ENCODE results near the gene ACTN3. TPM values are rescaled to one million over a fixed set of nuclear protein-coding genes. Genes with fewer than 3 reads are reported as not detected.

The ACTN3 gene
- total RNA-seq, 2 experiments from 2014 or later = 0.23 TPM; not detected in 1

GRCh38 chr11:66548041-66548440 lies 1.3 kb downstream of the ACTN3 start:
- Mint-ChIP-seq H3K27ac (no peak overlapping the region), H3K27me3 (peaks cover 15% of the 10 kb centered on the region), H3K4me3 (no peak overlapping the region), H3K9me3 (no peaks in the 10 kb centered on the region), H3K36me3 (ENCODE audit: low read depth) (peaks cover 4% of the 10 kb centered on the region), H3K4me1 (peaks cover 21% of the 10 kb centered on the region)
- POLR2A ChIA-PET = no interaction called here
- no peak for DNase-seq
- CTCF ChIA-PET = no interaction called here

GRCh38 chr11:66548774-66549630 lies 2.3 kb downstream of the ACTN3 start:
- ChIA-PET CTCF (no interaction called here), POLR2A (no interaction called here)
- Mint-ChIP-seq H3K4me1 (peaks cover 12% of the 10 kb centered on the region), H3K27me3 (peaks cover 15% of the 10 kb centered on the region), H3K36me3 (ENCODE audit: low read depth) (no peaks in the 10 kb centered on the region), H3K27ac (no peak overlapping the region), H3K9me3 (no peaks in the 10 kb centered on the region), H3K4me3 (no peak overlapping the region)
- DNase-seq = no peak

- H3K36me3 Mint-ChIP-seq (ENCODE audit: low read depth) = no peaks in the 10 kb centered on the region
- H3K9me3 Mint-ChIP-seq = no peaks in the 10 kb centered on the region
- DNase-seq = no peak
- no peak overlapping the region for H3K4me3 Mint-ChIP-seq
- H3K27ac Mint-ChIP-seq = no peak overlapping the region
- peaks cover 7% of the 10 kb centered on the region for H3K4me1 Mint-ChIP-seq
- ChIA-PET POLR2A (no interaction called here), CTCF (no interaction called here)
- H3K27me3 Mint-ChIP-seq = peaks cover 15% of the 10 kb centered on the region
Observed at GRCh38 chr11:66549696-66550095, 3.0 kb downstream of the ACTN3 start.

- POLR2A ChIA-PET = no interaction called here
- CTCF ChIA-PET = no interaction called here
- Mint-ChIP-seq H3K4me1 (peaks cover 4% of the 10 kb centered on the region), H3K9me3 (no peaks in the 10 kb centered on the region), H3K36me3 (ENCODE audit: low read depth) (no peaks in the 10 kb centered on the region), H3K4me3 (no peak overlapping the region), H3K27me3 (peaks cover 15% of the 10 kb centered on the region), H3K27ac (no peak overlapping the region)
- no peak for DNase-seq
Observed at GRCh38 chr11:66550887-66551286, 4.2 kb downstream of the ACTN3 start.

- Mint-ChIP-seq H3K27me3 (peaks cover 8% of the 10 kb centered on the region), H3K4me3 (no peak overlapping the region), H3K27ac (no peak overlapping the region), H3K36me3 (ENCODE audit: low read depth) (no peaks in the 10 kb centered on the region), H3K9me3 (no peaks in the 10 kb centered on the region), H3K4me1 (peaks cover 4% of the 10 kb centered on the region)
- no peak for DNase-seq
- CTCF ChIA-PET = interaction anchor here (0.7 to 1.8 kb wide), 4 partner anchors 8 to 124 kb away, joined by 3 to 11 read pairs (median 6); partner anchors contain the start of genes ACTN3, MRPL11, RBM4B and ZDHHC24
- POLR2A ChIA-PET = no interaction called here
Observed at GRCh38 chr11:66554602-66555001, 7.9 kb downstream of the ACTN3 start.

GRCh38 chr11:66555416-66555815 lies 8.7 kb downstream of the ACTN3 start:
- ChIA-PET POLR2A (no interaction called here), CTCF (interaction anchor here (0.6 to 1.8 kb wide), 4 partner anchors 9 to 123 kb away, joined by 3 to 11 read pairs (median 6); partner anchors contain the start of genes ACTN3, RBM4B and ZDHHC24)
- Mint-ChIP-seq H3K27me3 (peaks cover 6% of the 10 kb centered on the region), H3K27ac (no peak overlapping the region), H3K9me3 (no peaks in the 10 kb centered on the region), H3K36me3 (ENCODE audit: low read depth) (no peaks in the 10 kb centered on the region), H3K4me1 (peaks cover 4% of the 10 kb centered on the region), H3K4me3 (no peak overlapping the region)
- DNase-seq = no peak

GRCh38 chr11:66556086-66556485 lies 9.4 kb downstream of the ACTN3 start:
- ChIA-PET POLR2A (no interaction called here), CTCF (interaction anchor here (0.6 to 1.8 kb wide), 3 partner anchors 10 to 123 kb away, joined by 3 to 11 read pairs (median 10); partner anchors contain the start of genes ACTN3, RBM4B and ZDHHC24)
- no peak overlapping the region for H3K27ac Mint-ChIP-seq
- H3K4me3 Mint-ChIP-seq = no peak overlapping the region
- no peaks in the 10 kb centered on the region for H3K9me3 Mint-ChIP-seq
- H3K36me3 Mint-ChIP-seq (ENCODE audit: low read depth) = no peaks in the 10 kb centered on the region
- H3K4me1 Mint-ChIP-seq = peaks cover 4% of the 10 kb centered on the region
- DNase-seq = no peak
- peaks cover 7% of the 10 kb centered on the region for H3K27me3 Mint-ChIP-seq

GRCh38 chr11:66557733-66558326 lies 11.1 kb downstream of the ACTN3 start:
- Mint-ChIP-seq H3K4me1 (peaks cover 4% of the 10 kb centered on the region), H3K27me3 (peaks cover 7% of the 10 kb centered on the region), H3K27ac (no peak overlapping the region), H3K4me3 (no peak overlapping the region), H3K9me3 (no peaks in the 10 kb centered on the region), H3K36me3 (ENCODE audit: low read depth) (no peaks in the 10 kb centered on the region)
- POLR2A ChIA-PET = interaction anchor here (0.6 kb wide), 1 partner anchor 56 kb away, joined by 7 read pairs; no protein-coding TSS in a partner anchor
- no peak for DNase-seq
- CTCF ChIA-PET = interaction anchor here (1.2 kb wide), 1 partner anchor 12 kb away, joined by 3 read pairs; the partner anchor contains the start of gene ZDHHC24

GRCh38 chr11:66559142-66559865 lies 12.6 kb downstream of the ACTN3 start:
- H3K36me3 Mint-ChIP-seq (ENCODE audit: low read depth) = no peaks in the 10 kb centered on the region
- no peak overlapping the region for H3K27ac Mint-ChIP-seq
- H3K27me3 Mint-ChIP-seq = peaks cover 7% of the 10 kb centered on the region
- H3K9me3 Mint-ChIP-seq = no peaks in the 10 kb centered on the region
- DNase-seq = no peak
- H3K4me1 Mint-ChIP-seq = peaks cover 4% of the 10 kb centered on the region
- H3K4me3 Mint-ChIP-seq = no peak overlapping the region
- ChIA-PET CTCF (interaction anchor here (0.6 kb wide), 2 partner anchors 12 to 188 kb away, joined by 3 read pairs; no protein-coding TSS in a partner anchor), POLR2A (no interaction called here)

GRCh38 chr11:66559866-66560676 lies 13.4 kb downstream of the ACTN3 start:
- ChIA-PET POLR2A (no interaction called here), CTCF (interaction anchor here (0.6 kb wide), 1 partner anchor 11 kb away, joined by 3 read pairs; no protein-coding TSS in a partner anchor)
- H3K4me1 Mint-ChIP-seq = peaks cover 4% of the 10 kb centered on the region
- H3K27me3 Mint-ChIP-seq = peaks cover 7% of the 10 kb centered on the region
- H3K27ac Mint-ChIP-seq = no peak overlapping the region
- DNase-seq = no peak
- no peaks in the 10 kb centered on the region for H3K36me3 Mint-ChIP-seq (ENCODE audit: low read depth)
- no peaks in the 10 kb centered on the region for H3K9me3 Mint-ChIP-seq
- H3K4me3 Mint-ChIP-seq = no peak overlapping the region

- H3K9me3 Mint-ChIP-seq = no peaks in the 10 kb centered on the region
- CTCF ChIA-PET = interaction anchor here (0.6 to 2.1 kb wide), 6 partner anchors 9 to 509 kb away, joined by 3 to 6 read pairs (median 4); partner anchors contain the start of genes ACTN3, RBM4B and ZDHHC24
- POLR2A ChIA-PET = no interaction called here
Observed at GRCh38 chr11:66561178-66561974, 14.7 kb downstream of the ACTN3 start.

More at GRCh38 chr11:66561178-66561974, 14.7 kb downstream of the ACTN3 start:
- DNase-seq = no peak
- Mint-ChIP-seq H3K27ac (no peak overlapping the region), H3K36me3 (ENCODE audit: low read depth) (no peaks in the 10 kb centered on the region), H3K27me3 (peaks cover 10% of the 10 kb centered on the region), H3K4me1 (peaks cover 4% of the 10 kb centered on the region), H3K4me3 (no peak overlapping the region)
